SK-N-SH (cell line): Measurements from ENCODE around the gene SATB1. TPM values are rescaled to one million over a fixed set of nuclear protein-coding genes. Genes with fewer than 3 reads are reported as not detected.

ENCODE experiments used
- CTCF ChIA-PET: fragments of 300-600, 350-600 bp; formaldehyde crosslinking; extraction: SDS; loops from one replicate; lab custom pipeline; 2021; lab: Yijun Ruan, JAX
- POLR2A ChIA-PET: fragments of 350-600 bp; sonication (Branson Sonifier 250); formaldehyde crosslinking; extraction: SDS; loops from one replicate; lab custom pipeline; 2020; ENCODE audit warnings: antibody characterized with exemption, inconsistent platforms; lab: Yijun Ruan, JAX
- DNase-seq: peaks from one replicate; pipeline ENCODE4 v3.0.0; 2012
- H2AFZ ChIP-seq: fragments of 200-600 bp; sonication (generic); 2 replicates; pipeline ENCODE4 v1.8.1; 2016; ENCODE audit warnings: antibody characterized with exemption, mild to moderate bottlenecking, low read depth
- H3F3A ChIP-seq: fragments of 200-600 bp; sonication (generic); replicated peaks from 2 replicates; pipeline ENCODE3; 2016; ENCODE audit warnings: antibody characterized with exemption, mild to moderate bottlenecking; ENCODE audit not compliant: insufficient read depth
- H3K27ac ChIP-seq, 2 experiments: fragments of 200-500 bp in 1 of 2; fragments of 200-600 bp in 1 of 2; sonication (Bioruptor generic) in 1 of 2; sonication (generic), shearing (Covaris generic) in 1 of 2; 2 replicates each; pipeline versions ENCODE4 v1.5.1 to v1.6.1; 2014 to 2016; ENCODE audit warnings: low read depth in 2 of 2, inconsistent platforms in 1 of 2, low read length in 1 of 2, mild to moderate bottlenecking in 1 of 2, mixed read lengths in 1 of 2
- H3K27me3 ChIP-seq: fragments of 200-600 bp; sonication (generic), shearing (Covaris generic); 2 replicates; pipeline ENCODE4 v1.6.1; 2016; ENCODE audit warnings: mixed run types; ENCODE audit not compliant: insufficient read depth
- H3K36me3 ChIP-seq, 2 experiments: fragments of 200-500 bp in 1 of 2; fragments of 200-600 bp in 1 of 2; sonication (Bioruptor generic) in 1 of 2; sonication (generic) in 1 of 2; replicated peaks in 1 of 2; 2 replicates each; pipeline versions ENCODE3 to v1.5.1; 2014 to 2016; ENCODE audit warnings: low read length in 1 of 2, mild to moderate bottlenecking in 1 of 2; ENCODE audit not compliant: insufficient read depth in 2 of 2, control insufficient read depth in 1 of 2
- H3K4me1 ChIP-seq, 2 experiments: fragments of 200-500 bp in 1 of 2; fragments of 200-600 bp in 1 of 2; sonication (Bioruptor generic) in 1 of 2; sonication (generic), shearing (Covaris generic) in 1 of 2; 2 replicates each; pipeline versions ENCODE4 v1.5.1 to v1.6.1; 2014 to 2016; ENCODE audit warnings: low read depth in 1 of 2, low read length in 1 of 2, mixed run types in 1 of 2; ENCODE audit not compliant: insufficient read depth in 2 of 2, control insufficient read depth in 1 of 2
- H3K4me2 ChIP-seq: fragments of 200-600 bp; sonication (generic), shearing (Covaris generic); 2 replicates; pipeline ENCODE4 v1.6.1; 2017; ENCODE audit warnings: mixed run types
- H3K4me3 ChIP-seq, 2 experiments: fragments of 200-500 bp in 1 of 2; fragments of 200-600 bp in 1 of 2; sonication (Bioruptor generic) in 1 of 2; sonication (generic), shearing (Covaris generic) in 1 of 2; 2 replicates each; pipeline versions ENCODE4 v1.5.1 to v1.8.1; 2014 to 2016; ENCODE audit warnings: low read depth in 2 of 2, inconsistent platforms in 1 of 2, low read length in 1 of 2, mild to moderate bottlenecking in 1 of 2, mixed read lengths in 1 of 2, moderate library complexity in 1 of 2
- H3K79me2 ChIP-seq: fragments of 200-600 bp; sonication (generic); 2 replicates; pipeline ENCODE4 v1.8.1; 2017; ENCODE audit warnings: mild to moderate bottlenecking; ENCODE audit not compliant: insufficient read depth
- H3K9ac ChIP-seq: fragments of 200-600 bp; sonication (generic); 2 replicates; pipeline ENCODE4 v1.6.1; 2017; ENCODE audit warnings: mixed run types
- H3K9me2 ChIP-seq: fragments of 200-600 bp; sonication (generic); 2 replicates; pipeline ENCODE4 v1.6.1; 2017; ENCODE audit warnings: mixed run types
- H3K9me3 ChIP-seq: fragments of 200-600 bp; sonication (generic); 2 replicates; pipeline ENCODE4 v1.6.1; 2017; ENCODE audit warnings: mixed run types, mild to moderate bottlenecking, moderate library complexity
- H4K20me1 ChIP-seq: fragments of 200-600 bp; sonication (generic); 2 replicates; pipeline ENCODE4 v1.6.1; 2017; ENCODE audit warnings: mild to moderate bottlenecking, mixed run types; ENCODE audit not compliant: insufficient read depth
- EP300 ChIP-seq, 2 experiments: IDR thresholded peaks; 2 replicates each; pipeline versions ENCODE4 v1.4.0 to v1.6.1; 2012; ENCODE audit warnings: borderline replicate concordance in 1 of 2, low read depth in 1 of 2, low read length in 1 of 2
- EZH2phosphoT487 ChIP-seq: fragments of 200-600 bp; sonication (generic); IDR thresholded peaks from 2 replicates; pipeline ENCODE4 v1.6.1; 2017; ENCODE audit warnings: low read depth, mixed run types, mild to moderate bottlenecking, antibody characterized with exemption, moderate library complexity, borderline replicate concordance
- FOSL2 ChIP-seq: IDR thresholded peaks from 2 replicates; pipeline ENCODE4 v1.4.0; 2012; ENCODE audit warnings: low read depth, mild to moderate bottlenecking, moderate library complexity, borderline replicate concordance
- FOXM1 ChIP-seq: IDR thresholded peaks from 2 replicates; pipeline ENCODE4 v1.4.0; 2012; ENCODE audit warnings: low read depth, mild to moderate bottlenecking
- GATA2 ChIP-seq: sonication (generic); formaldehyde crosslinking; IDR thresholded peaks from 2 replicates; pipeline ENCODE4 v1.5.0; 2020; ENCODE audit warnings: mild to moderate bottlenecking, missing genetic modification reagents
- JUND ChIP-seq: IDR thresholded peaks from 2 replicates; pipeline ENCODE4 v1.4.0; 2012
- NRF1 ChIP-seq: IDR thresholded peaks from 2 replicates; pipeline ENCODE4 v1.6.1; 2012; ENCODE audit warnings: low read depth, mild to moderate bottlenecking, low read length
- PBX3 ChIP-seq: IDR thresholded peaks from 2 replicates; pipeline ENCODE4; 2012
- RAD21 ChIP-seq: IDR thresholded peaks from 2 replicates; pipeline ENCODE4 v1.6.1; 2012; ENCODE audit warnings: mild to moderate bottlenecking, low read length
- RXRA ChIP-seq: IDR thresholded peaks from 2 replicates; pipeline ENCODE4 v1.4.0; 2012; ENCODE audit warnings: low read depth, mild to moderate bottlenecking, borderline replicate concordance
- USF2 ChIP-seq: fragments of 150-350 bp; IDR thresholded peaks from 2 replicates; pipeline ENCODE4 v1.6.1; 2017; ENCODE audit warnings: antibody characterized with exemption, low read length, low read depth, borderline replicate concordance
- YY1 ChIP-seq: IDR thresholded peaks from 2 replicates; pipeline ENCODE4 v1.4.0; 2012; ENCODE audit warnings: low read depth, mild to moderate bottlenecking
- ZBTB33 ChIP-seq: IDR thresholded peaks from 2 replicates; pipeline ENCODE4 v1.4.0; 2012; ENCODE audit warnings: low read depth, borderline replicate concordance
- WGBS: methylation state at CpG from one replicate; pipeline ENCODE4 v1.1.6; 2017; ENCODE audit warnings: low lambda C conversion rate; 5-methylcytosine and 5-hydroxymethylcytosine counted together
- polyA plus RNA-seq, 3 experiments: library from polyadenylated mRNA; depleted of rRNA; stranded (reverse); fragments of >200 nt; gene quantifications; 2 replicates each; pipeline ENCODE4 v1.2.3, GENCODE V29; 2012
- TF ChIP-seq, protein P1 (sequence below): fragments of 200-600 bp; sonication (generic); IDR thresholded peaks from 2 replicates; pipeline ENCODE4 v1.6.1; 2017; ENCODE audit warnings: antibody characterized with exemption, mild to moderate bottlenecking, moderate library complexity
- TF ChIP-seq, protein P2 (sequence below): IDR thresholded peaks from 2 replicates; pipeline ENCODE4 v1.4.0; 2012; ENCODE audit warnings: low read depth

The SATB1 gene
- polyA plus RNA-seq, 1 of the 3 experiments (the other 2 are of a cell fraction) = 8.5 TPM

- peaks cover 0 to 2% of the 10 kb centered on the region in 2 experiments; a peak in 2 of 4 replicates for H3K4me1 ChIP-seq
- H3K27me3 ChIP-seq = no peaks in the 10 kb centered on the region
- H4K20me1 ChIP-seq = no peaks in the 10 kb centered on the region
- H3K79me2 ChIP-seq = no peaks in the 10 kb centered on the region
- no peak overlapping the region for H3K4me2 ChIP-seq
- CTCF ChIA-PET = interaction anchor here (0.6 to 1.5 kb wide), 6 partner anchors 13 to 587 kb away, joined by 3 to 4 read pairs (median 3); no protein-coding TSS in a partner anchor
- no peak overlapping the region for H3K4me3 ChIP-seq
- DNase-seq = no peak
- no peaks in the 10 kb centered on the region for H3F3A ChIP-seq
- H3K9me3 ChIP-seq = no peaks in the 10 kb centered on the region
- H3K9ac ChIP-seq = no peak overlapping the region
- peaks cover 0 to 3% of the 10 kb centered on the region in 2 experiments for H3K36me3 ChIP-seq
- WGBS = 85% methylated on average over 10 of the region's 10 CpGs
- TF ChIP-seq PBX3 = no peak
- no peak for TF ChIP-seq EP300 (IDR thresholded peaks at IDR 0.05; ENCODE audit: borderline replicate concordance in 1 of 2, low read depth in 1 of 2, low read length in 1 of 2)
- TF ChIP-seq, protein P1, sequence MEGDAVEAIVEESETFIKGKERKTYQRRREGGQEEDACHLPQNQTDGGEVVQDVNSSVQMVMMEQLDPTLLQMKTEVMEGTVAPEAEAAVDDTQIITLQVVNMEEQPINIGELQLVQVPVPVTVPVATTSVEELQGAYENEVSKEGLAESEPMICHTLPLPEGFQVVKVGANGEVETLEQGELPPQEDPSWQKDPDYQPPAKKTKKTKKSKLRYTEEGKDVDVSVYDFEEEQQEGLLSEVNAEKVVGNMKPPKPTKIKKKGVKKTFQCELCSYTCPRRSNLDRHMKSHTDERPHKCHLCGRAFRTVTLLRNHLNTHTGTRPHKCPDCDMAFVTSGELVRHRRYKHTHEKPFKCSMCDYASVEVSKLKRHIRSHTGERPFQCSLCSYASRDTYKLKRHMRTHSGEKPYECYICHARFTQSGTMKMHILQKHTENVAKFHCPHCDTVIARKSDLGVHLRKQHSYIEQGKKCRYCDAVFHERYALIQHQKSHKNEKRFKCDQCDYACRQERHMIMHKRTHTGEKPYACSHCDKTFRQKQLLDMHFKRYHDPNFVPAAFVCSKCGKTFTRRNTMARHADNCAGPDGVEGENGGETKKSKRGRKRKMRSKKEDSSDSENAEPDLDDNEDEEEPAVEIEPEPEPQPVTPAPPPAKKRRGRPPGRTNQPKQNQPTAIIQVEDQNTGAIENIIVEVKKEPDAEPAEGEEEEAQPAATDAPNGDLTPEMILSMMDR = no peak
- TF ChIP-seq GATA2 (CRISPR knock-in tag) = no peak
- TF ChIP-seq USF2 = no peak
- no peak for TF ChIP-seq RXRA
- TF ChIP-seq, protein P2, sequence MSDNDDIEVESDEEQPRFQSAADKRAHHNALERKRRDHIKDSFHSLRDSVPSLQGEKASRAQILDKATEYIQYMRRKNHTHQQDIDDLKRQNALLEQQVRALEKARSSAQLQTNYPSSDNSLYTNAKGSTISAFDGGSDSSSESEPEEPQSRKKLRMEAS = no peak
- no peak for TF ChIP-seq JUND
- TF ChIP-seq ZBTB33 = no peak
- TF ChIP-seq FOSL2 = no peak
- TF ChIP-seq NRF1 = no peak
- no peak for TF ChIP-seq EZH2phosphoT487
- TF ChIP-seq YY1 = no peak
- no peak for TF ChIP-seq FOXM1
- no peak for TF ChIP-seq RAD21
- H2AFZ ChIP-seq = no peak overlapping the region
- no peaks in the 10 kb centered on the region for H3K9me2 ChIP-seq
- POLR2A ChIA-PET = no interaction called here
- H3K27ac ChIP-seq = no peak overlapping the region
Measured at GRCh38 chr3:18401300-18401961, 23.7 kb downstream of the SATB1 start.
